Measurements from ENCODE around the gene UGCG. TPM values are rescaled to one million over a fixed set of nuclear protein-coding genes. Genes with fewer than 3 reads are reported as not detected.

The UGCG gene
- polyA plus RNA-seq, 2 of the 4 experiments (the other 2 are of a cell fraction), result 11.6 to 25.9 TPM

DNA sequence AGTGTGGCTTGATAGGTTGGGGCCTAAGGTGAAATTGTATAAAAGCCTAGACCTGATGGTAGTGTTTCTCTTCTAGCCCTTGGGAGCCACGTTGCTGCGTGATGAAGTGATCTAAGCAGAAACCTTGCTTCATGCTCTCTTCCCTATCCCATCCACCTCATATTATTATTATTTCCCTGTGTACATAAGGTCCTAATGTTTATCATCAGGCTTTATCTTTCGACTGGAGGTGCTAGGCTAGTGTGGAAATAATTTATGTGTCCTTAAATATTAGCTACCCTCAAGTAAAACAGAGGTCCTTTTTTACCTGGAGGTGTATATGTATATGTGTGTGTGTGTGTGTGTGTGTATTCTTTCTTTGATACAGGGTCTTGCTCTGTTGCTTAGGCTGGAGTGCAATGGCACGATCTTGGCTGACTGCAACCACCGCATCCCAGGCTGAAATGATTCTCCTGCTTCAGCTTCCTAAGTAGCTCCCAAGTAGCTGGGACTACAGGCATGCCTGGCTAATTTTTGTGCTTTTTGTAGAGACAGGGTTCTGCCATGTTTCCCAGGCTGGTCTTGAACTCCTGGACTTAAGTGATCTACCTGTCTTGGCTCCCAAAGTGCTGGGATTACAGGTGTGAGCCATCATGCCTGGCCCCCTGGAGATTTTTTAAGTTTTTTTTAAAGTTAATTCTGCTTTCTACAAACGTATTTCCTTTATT is 3.7 kb downstream of the UGCG start:
- 73% methylated on average over 6 of the region's 6 CpGs for WGBS (ENCODE audit: missing lambda C conversion rate)
- Histone ChIP-seq H3K27ac (peak overlapping the region in 1 of 2 experiments; percentile 20; a peak in 2 of 6 replicates), H3K4me1 (peaks cover 52% of the 10 kb centered on the region), H3K4me2 (peak overlapping the region; percentile 82), H3K4me3 (no peak overlapping the region), H3K9me3 (no peaks in the 10 kb centered on the region)
- POLR2A ChIA-PET, result no interaction called here
- no peak for TF ChIP-seq JUNB (IDR thresholded peaks at IDR 0.05)
- no peak for TF ChIP-seq RNF2 (IDR thresholded peaks at IDR 0.05; ENCODE audit: borderline replicate concordance, low read depth)
- no peak for TF ChIP-seq KDM1A (IDR thresholded peaks at IDR 0.05; ENCODE audit: low read depth)
- no peak for TF ChIP-seq BHLHE40 (IDR thresholded peaks at IDR 0.05; ENCODE audit: low read depth, low read length)
- no peak for TF ChIP-seq HOXA7 (CRISPR knock-in tag; IDR thresholded peaks at IDR 0.05)
- TF ChIP-seq HEYL (CRISPR knock-in tag; IDR thresholded peaks at IDR 0.05), result no peak
- TF ChIP-seq, protein P1, sequence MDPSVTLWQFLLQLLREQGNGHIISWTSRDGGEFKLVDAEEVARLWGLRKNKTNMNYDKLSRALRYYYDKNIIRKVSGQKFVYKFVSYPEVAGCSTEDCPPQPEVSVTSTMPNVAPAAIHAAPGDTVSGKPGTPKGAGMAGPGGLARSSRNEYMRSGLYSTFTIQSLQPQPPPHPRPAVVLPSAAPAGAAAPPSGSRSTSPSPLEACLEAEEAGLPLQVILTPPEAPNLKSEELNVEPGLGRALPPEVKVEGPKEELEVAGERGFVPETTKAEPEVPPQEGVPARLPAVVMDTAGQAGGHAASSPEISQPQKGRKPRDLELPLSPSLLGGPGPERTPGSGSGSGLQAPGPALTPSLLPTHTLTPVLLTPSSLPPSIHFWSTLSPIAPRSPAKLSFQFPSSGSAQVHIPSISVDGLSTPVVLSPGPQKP (IDR thresholded peaks at IDR 0.05; ENCODE audit: low read depth, low read length), result no peak
- TF ChIP-seq SMC3 (IDR thresholded peaks at IDR 0.05), result no peak
- TF ChIP-seq CHD4 (IDR thresholded peaks at IDR 0.05; ENCODE audit: borderline replicate concordance), result no peak
- TF ChIP-seq CEBPB (IDR thresholded peaks at IDR 0.05), result no peak
- no peak for TF ChIP-seq TFCP2L1 (CRISPR knock-in tag; IDR thresholded peaks at IDR 0.05)
- TF ChIP-seq HOXB5 (CRISPR knock-in tag; IDR thresholded peaks at IDR 0.05), result no peak
- TF ChIP-seq NR3C1 (IDR thresholded peaks at IDR 0.05), result no peak
- TF ChIP-seq, protein P2, sequence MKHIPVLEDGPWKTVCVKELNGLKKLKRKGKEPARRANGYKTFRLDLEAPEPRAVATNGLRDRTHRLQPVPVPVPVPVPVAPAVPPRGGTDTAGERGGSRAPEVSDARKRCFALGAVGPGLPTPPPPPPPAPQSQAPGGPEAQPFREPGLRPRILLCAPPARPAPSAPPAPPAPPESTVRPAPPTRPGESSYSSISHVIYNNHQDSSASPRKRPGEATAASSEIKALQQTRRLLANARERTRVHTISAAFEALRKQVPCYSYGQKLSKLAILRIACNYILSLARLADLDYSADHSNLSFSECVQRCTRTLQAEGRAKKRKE (CRISPR knock-in tag; IDR thresholded peaks at IDR 0.05; ENCODE audit: low read depth), result no peak
- TF ChIP-seq NFE2L2 (conservative IDR thresholded peaks at IDR 0.05; ENCODE audit: low read length), result no peak
- TF ChIP-seq, protein P3, sequence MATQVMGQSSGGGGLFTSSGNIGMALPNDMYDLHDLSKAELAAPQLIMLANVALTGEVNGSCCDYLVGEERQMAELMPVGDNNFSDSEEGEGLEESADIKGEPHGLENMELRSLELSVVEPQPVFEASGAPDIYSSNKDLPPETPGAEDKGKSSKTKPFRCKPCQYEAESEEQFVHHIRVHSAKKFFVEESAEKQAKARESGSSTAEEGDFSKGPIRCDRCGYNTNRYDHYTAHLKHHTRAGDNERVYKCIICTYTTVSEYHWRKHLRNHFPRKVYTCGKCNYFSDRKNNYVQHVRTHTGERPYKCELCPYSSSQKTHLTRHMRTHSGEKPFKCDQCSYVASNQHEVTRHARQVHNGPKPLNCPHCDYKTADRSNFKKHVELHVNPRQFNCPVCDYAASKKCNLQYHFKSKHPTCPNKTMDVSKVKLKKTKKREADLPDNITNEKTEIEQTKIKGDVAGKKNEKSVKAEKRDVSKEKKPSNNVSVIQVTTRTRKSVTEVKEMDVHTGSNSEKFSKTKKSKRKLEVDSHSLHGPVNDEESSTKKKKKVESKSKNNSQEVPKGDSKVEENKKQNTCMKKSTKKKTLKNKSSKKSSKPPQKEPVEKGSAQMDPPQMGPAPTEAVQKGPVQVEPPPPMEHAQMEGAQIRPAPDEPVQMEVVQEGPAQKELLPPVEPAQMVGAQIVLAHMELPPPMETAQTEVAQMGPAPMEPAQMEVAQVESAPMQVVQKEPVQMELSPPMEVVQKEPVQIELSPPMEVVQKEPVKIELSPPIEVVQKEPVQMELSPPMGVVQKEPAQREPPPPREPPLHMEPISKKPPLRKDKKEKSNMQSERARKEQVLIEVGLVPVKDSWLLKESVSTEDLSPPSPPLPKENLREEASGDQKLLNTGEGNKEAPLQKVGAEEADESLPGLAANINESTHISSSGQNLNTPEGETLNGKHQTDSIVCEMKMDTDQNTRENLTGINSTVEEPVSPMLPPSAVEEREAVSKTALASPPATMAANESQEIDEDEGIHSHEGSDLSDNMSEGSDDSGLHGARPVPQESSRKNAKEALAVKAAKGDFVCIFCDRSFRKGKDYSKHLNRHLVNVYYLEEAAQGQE (IDR thresholded peaks at IDR 0.05), result no peak
- ATAC-seq (no peak), FAIRE-seq (no peak), DNase-seq (ENCODE audit: low read depth in 1 of 2, low spot score in 1 of 2) (no peak)
- CTCF ChIA-PET, result interaction anchor here (1.0 to 1.2 kb wide), 2 partner anchors 141 to 175 kb away, joined by 3 to 4 read pairs; no protein-coding TSS in a partner anchor

DNA sequence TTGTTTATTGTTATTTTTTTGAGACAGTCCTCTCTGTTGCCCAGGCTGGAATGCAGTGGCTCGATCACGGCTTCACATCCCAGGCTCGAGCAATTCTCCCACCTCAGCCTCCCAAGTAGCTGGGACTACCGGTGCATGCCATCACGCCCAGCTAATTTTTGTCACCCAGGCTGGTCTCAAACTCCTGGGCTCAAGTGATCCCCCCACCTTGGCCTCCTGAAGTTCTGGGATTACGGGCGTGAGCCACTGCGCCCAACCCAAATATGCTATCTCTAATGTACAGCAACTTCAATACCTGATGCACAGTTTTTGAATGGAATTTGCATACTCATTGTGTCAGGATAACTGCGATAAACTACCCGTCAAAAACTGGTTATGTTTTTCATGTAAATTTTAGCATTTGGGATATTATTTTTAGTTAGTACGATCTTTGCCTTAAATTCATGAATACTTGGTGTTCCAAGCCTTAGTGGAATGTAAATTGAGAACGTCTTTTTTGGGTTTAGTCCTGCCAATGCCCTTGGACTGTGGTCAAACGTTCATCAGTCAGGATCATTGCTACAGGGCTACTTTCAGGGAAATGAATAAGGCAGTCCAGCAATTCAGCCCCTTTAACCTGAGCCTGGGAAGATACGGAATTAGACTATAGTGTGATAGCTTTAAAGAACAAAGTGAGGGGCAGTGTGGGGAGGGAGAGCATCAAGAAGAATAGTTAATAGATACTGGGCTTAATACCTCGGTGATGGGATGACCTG is 4.4 kb downstream of the UGCG start:
- WGBS (ENCODE audit: missing lambda C conversion rate), result 84% methylated on average over 15 of the region's 15 CpGs
- peak overlapping the region in 1 of 2 experiments; percentile 8; a peak in 1 of 6 replicates for H3K27ac ChIP-seq

More for the DNA sequence above, 4.4 kb downstream of the UGCG start:
- Histone ChIP-seq H3K4me1 (peaks cover 47% of the 10 kb centered on the region), H3K4me3 (no peak overlapping the region), H3K9me3 (no peaks in the 10 kb centered on the region), H3K4me2 (peak overlapping the region; percentile 28; the same call in 1 of the 3 replicates)
- DNase-seq (ENCODE audit: low read depth in 1 of 2, low spot score in 1 of 2) (no peak), ATAC-seq (no peak), FAIRE-seq (no peak)
- ChIA-PET CTCF (interaction anchor here (0.7 to 5.3 kb wide), 4 partner anchors 14 to 174 kb away, joined by 3 to 17 read pairs (median 6); no protein-coding TSS in a partner anchor), POLR2A (no interaction called here)
- TF ChIP-seq NR3C1 (IDR thresholded peaks at IDR 0.05), result no peak
- no peak for TF ChIP-seq EHMT2 (IDR thresholded peaks at IDR 0.05; ENCODE audit: low read depth)
- no peak for TF ChIP-seq EHF (CRISPR knock-in tag; IDR thresholded peaks at IDR 0.05)
- TF ChIP-seq, protein P4, sequence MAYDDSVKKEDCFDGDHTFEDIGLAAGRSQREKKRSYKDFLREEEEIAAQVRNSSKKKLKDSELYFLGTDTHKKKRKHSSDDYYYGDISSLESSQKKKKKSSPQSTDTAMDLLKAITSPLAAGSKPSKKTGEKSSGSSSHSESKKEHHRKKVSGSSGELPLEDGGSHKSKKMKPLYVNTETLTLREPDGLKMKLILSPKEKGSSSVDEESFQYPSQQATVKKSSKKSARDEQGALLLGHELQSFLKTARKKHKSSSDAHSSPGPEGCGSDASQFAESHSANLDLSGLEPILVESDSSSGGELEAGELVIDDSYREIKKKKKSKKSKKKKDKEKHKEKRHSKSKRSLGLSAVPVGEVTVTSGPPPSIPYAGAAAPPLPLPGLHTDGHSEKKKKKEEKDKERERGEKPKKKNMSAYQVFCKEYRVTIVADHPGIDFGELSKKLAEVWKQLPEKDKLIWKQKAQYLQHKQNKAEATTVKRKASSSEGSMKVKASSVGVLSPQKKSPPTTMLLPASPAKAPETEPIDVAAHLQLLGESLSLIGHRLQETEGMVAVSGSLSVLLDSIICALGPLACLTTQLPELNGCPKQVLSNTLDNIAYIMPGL (CRISPR knock-in tag; IDR thresholded peaks at IDR 0.05; ENCODE audit: borderline replicate concordance), result no peak
- TF ChIP-seq HDAC2 (IDR thresholded peaks at IDR 0.05), result no peak
- TF ChIP-seq, protein P3 (IDR thresholded peaks at IDR 0.05), result no peak
- TF ChIP-seq KDM1A (IDR thresholded peaks at IDR 0.05; ENCODE audit: low read depth), result no peak
